Measurements from ENCODE around the gene KPNB1.

KPNB1 gene

GRCh38 chr17:47727704-47728036, 78.0 kb downstream of the KPNB1 start:
- Histone ChIP-seq H3K27ac (ENCODE audit: low read length) (no peak overlapping the region), H3K27me3 (ENCODE audit: insufficient read depth, low read length, poor library complexity) (peaks cover 18% of the 10 kb centered on the region), H3K4me3 (ENCODE audit: low read depth in 1 of 2, low read length in 2 of 2) (no peak overlapping the region), H2AFZ (ENCODE audit: low read depth, low read length) (no peak overlapping the region), H3K4me1 (ENCODE audit: insufficient read depth, low read length) (0 out of 2 replicates have a peak, but pooled peaks cover under 1% of the 10 kb centered on the region), H3K4me2 (ENCODE audit: insufficient read depth, low read length) (no peak overlapping the region), H3K9me3 (ENCODE audit: insufficient read depth, low read length, severe bottlenecking) (no peaks in the 10 kb centered on the region), H3K79me2 (ENCODE audit: insufficient read depth, low read length) (no peaks in the 10 kb centered on the region), H4K20me1 (ENCODE audit: insufficient read depth, low read length) (peaks cover 6% of the 10 kb centered on the region), H3K36me3 (ENCODE audit: insufficient read depth, low read length) (no peaks in the 10 kb centered on the region), H3K9ac (ENCODE audit: low read depth, low read length) (no peak overlapping the region)
- no peak for DNase-seq
- TF ChIP-seq CTCF (IDR thresholded peaks at IDR 0.05; ENCODE audit: borderline replicate concordance, extremely low read depth, low read length, poor library complexity, severe bottlenecking), result no peak
- TF ChIP-seq EZH2 (IDR thresholded peaks at IDR 0.05; ENCODE audit: borderline replicate concordance, low read depth, low read length, severe bottlenecking), result no peak
- no peak for ATAC-seq (ENCODE audit: insufficient read depth, low read depth)

GRCh38 chr17:47728214-47728877, 78.6 kb downstream of the KPNB1 start:
- DNase-seq (no peak), ATAC-seq (ENCODE audit: insufficient read depth, low read depth) (no peak)
- Histone ChIP-seq H3K36me3 (ENCODE audit: insufficient read depth, low read length) (no peaks in the 10 kb centered on the region), H3K4me2 (ENCODE audit: insufficient read depth, low read length) (no peak overlapping the region), H2AFZ (ENCODE audit: low read depth, low read length) (no peak overlapping the region), H3K9me3 (ENCODE audit: insufficient read depth, low read length, severe bottlenecking) (no peaks in the 10 kb centered on the region), H3K9ac (ENCODE audit: low read depth, low read length) (no peak overlapping the region), H3K4me3 (ENCODE audit: low read depth in 1 of 2, low read length in 2 of 2) (no peak overlapping the region), H3K4me1 (ENCODE audit: insufficient read depth, low read length) (peaks cover 5% of the 10 kb centered on the region), H3K27ac (ENCODE audit: low read length) (no peak overlapping the region), H4K20me1 (ENCODE audit: insufficient read depth, low read length) (peaks cover 9% of the 10 kb centered on the region), H3K27me3 (ENCODE audit: insufficient read depth, low read length, poor library complexity) (peaks cover 25% of the 10 kb centered on the region), H3K79me2 (ENCODE audit: insufficient read depth, low read length) (no peaks in the 10 kb centered on the region)
- no peak for TF ChIP-seq CTCF (IDR thresholded peaks at IDR 0.05; ENCODE audit: borderline replicate concordance, extremely low read depth, low read length, poor library complexity, severe bottlenecking)
- TF ChIP-seq EZH2 (IDR thresholded peaks at IDR 0.05; ENCODE audit: borderline replicate concordance, low read depth, low read length, severe bottlenecking), result no peak

GRCh38 chr17:47729476-47729875, 79.8 kb downstream of the KPNB1 start:
- H3K27me3 ChIP-seq (ENCODE audit: insufficient read depth, low read length, poor library complexity), result peaks cover 35% of the 10 kb centered on the region
- TF ChIP-seq EZH2 (IDR thresholded peaks at IDR 0.05; ENCODE audit: borderline replicate concordance, low read depth, low read length, severe bottlenecking), result no peak
- no peak for TF ChIP-seq CTCF (IDR thresholded peaks at IDR 0.05; ENCODE audit: borderline replicate concordance, extremely low read depth, low read length, poor library complexity, severe bottlenecking)

More at GRCh38 chr17:47729476-47729875, 79.8 kb downstream of the KPNB1 start:
- H3K9me3 ChIP-seq (ENCODE audit: insufficient read depth, low read length, severe bottlenecking), result no peaks in the 10 kb centered on the region
- ATAC-seq (ENCODE audit: insufficient read depth, low read depth) (no peak), DNase-seq (no peak)
- no peaks in the 10 kb centered on the region for H3K36me3 ChIP-seq (ENCODE audit: insufficient read depth, low read length)
- peaks cover 9% of the 10 kb centered on the region for H4K20me1 ChIP-seq (ENCODE audit: insufficient read depth, low read length)
- H3K9ac ChIP-seq (ENCODE audit: low read depth, low read length), result no peak overlapping the region
- no peak overlapping the region for H3K27ac ChIP-seq (ENCODE audit: low read length)
- H3K4me1 ChIP-seq (ENCODE audit: insufficient read depth, low read length), result peaks cover 7% of the 10 kb centered on the region
- H3K4me2 ChIP-seq (ENCODE audit: insufficient read depth, low read length), result no peak overlapping the region
- H3K79me2 ChIP-seq (ENCODE audit: insufficient read depth, low read length), result no peaks in the 10 kb centered on the region
- H2AFZ ChIP-seq (ENCODE audit: low read depth, low read length), result no peak overlapping the region
- no peak overlapping the region for H3K4me3 ChIP-seq (ENCODE audit: low read depth in 1 of 2, low read length in 2 of 2)
